NCI-H1105 (cell line): ENCODE measurements around the gene HYOU1.
"Not testable (repeated sequence)": the region's sequence is repeated elsewhere in the genome, so short reads cannot be mapped to it uniquely, and the experiment has no call there.

Experiments
- DNase-seq: peaks from one replicate; lab custom pipeline; 2025; lab: John Stamatoyannopoulos, UW

HYOU1 gene

DNA sequence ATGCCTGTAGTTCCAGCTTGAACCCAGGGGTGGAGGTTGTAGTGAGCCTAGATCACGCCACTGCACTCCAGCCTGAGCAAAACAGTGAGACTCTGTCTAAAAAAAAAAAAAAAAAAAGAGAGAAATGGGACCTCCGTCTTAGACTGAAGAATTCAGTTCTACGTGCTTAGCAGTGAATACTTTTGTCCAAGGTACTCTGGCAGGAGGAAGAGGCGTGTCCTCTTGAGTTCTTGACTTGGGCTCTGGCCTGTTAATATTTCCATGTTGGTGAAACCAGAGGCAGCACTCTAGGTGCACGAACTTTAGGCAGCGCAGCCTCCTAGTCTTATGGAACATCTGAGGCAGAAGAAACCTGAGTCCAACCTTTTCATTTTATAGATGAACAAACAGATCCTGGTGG, 30.1 kb upstream of the HYOU1 start:
- DNase-seq, result no peak

DNA sequence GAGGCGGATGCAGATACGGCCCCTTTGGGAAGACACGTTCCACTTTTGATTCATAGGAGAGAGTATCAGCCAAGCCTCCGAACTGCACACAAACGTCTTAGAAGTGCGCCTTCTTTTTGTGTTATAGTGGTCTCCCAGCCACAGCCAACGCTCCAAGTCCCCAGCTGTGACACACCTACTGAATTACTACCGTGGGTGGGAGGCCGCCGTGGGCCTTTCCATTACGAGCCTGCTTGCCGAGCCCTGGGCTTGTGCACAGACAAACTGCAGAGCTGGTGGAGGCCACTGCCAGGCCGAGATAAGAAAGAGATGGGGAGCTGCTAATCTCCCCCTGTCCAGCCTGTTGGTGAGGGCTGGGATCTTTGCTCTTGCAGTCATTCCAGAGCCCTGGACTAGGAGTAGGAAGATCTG, 28.4 kb upstream of the HYOU1 start:
- no peak for DNase-seq

DNA sequence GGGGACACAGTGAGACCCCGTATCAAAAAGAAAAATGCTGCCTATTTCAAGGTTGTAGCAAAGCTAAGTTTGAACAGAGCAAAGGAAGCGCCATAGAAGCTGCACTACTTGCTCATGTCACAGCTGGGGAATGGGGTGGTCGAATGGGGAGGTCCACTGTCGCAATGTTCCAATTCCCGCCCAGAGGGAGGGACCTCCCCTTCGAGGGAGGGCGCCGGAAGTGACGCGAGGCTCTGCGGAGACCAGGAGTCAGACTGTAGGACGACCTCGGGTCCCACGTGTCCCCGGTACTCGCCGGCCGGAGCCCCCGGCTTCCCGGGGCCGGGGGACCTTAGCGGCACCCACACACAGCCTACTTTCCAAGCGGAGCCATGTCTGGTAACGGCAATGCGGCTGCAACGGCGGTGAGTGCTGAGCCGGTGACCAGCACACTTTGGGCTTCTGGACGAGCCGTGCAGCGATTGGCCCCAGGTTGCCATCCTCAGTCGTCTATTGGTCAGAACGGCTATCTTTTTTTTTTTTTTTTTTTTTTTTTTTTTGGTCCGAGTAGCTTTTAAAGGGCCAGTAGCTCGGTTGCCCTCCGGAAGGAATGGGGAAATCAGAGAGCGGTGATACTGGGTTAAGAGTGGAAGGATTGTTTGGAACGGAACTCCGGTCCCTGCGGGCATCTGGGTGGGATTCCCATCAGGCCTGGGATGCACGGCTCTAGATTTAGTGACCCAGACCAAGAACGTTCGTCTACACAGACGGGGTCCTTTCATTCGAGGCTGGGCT, 27.8 kb upstream of the HYOU1 start, which contains the start of gene HMBS:
Gene HMBS, plus strand, starts transcription at position 219 of the 774 bp plus-strand sequence. Its CDS starts 153 bp downstream, at position 372.
- DNase-seq, result peak; percentile 96

DNA sequence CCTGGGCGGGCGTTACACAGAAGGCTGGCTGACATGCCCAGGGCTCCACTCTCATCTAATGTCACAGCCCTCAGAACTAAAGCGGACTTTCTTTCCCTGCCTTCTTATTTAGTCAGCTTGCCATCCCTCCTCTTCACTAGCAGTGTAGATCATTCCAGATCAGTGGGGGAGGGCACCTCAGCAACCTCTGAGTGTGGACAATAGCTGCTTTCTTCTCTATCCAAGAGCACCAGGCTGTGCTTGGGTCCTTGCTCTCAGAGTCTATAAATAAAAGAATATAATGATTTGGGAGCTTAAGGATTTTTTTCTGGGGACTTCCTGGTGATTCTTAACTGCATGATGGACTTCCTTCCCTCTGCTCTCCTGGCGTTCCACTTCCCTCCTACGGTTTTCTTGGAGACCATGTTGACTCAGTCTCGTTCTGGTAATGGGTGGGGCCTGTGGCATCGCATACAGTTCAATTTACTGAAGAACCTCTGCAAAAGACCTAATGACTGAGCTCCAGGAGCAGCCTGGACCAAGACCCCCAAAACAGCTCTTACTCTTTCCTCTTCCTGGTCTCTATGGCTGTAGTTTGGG, 24.8 kb upstream of the HYOU1 start:
- DNase-seq, result no peak

DNA sequence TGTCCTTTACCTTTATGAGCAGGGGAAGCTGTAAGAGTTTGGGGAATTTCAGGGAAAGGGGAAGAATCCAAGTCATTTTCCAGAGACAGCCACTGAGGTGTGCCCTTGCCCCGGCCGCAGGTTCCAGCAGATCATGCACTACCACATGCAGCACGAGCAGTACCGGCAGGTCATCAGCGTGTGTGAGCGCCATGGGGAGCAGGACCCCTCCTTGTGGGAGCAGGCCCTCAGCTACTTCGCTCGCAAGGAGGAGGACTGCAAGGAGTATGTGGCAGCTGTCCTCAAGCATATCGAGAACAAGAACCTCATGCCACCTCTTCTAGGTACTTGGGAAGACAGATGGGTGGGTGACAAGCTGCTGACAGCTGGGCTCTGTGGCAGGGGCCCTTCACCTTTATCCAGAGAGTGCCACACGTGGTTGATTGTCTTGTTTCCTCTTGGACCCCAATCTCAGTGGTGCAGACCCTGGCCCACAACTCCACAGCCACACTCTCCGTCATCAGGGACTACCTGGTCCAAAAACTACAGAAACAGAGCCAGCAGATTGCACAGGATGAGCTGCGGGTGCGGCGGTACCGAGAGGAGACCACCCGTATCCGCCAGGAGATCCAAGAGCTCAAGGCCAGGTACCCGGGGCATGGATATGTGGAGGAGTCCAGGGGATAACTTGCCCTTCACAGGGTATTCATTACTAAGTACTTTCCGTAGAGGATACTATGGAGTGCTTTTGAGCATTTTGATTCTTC, 21.8 kb upstream of the HYOU1 start:
- no peak for DNase-seq

- DNase-seq, result no peak
These were observed 20.8 kb upstream of the HYOU1 start for GRCh38 chr11:119077839-119078238.

DNA sequence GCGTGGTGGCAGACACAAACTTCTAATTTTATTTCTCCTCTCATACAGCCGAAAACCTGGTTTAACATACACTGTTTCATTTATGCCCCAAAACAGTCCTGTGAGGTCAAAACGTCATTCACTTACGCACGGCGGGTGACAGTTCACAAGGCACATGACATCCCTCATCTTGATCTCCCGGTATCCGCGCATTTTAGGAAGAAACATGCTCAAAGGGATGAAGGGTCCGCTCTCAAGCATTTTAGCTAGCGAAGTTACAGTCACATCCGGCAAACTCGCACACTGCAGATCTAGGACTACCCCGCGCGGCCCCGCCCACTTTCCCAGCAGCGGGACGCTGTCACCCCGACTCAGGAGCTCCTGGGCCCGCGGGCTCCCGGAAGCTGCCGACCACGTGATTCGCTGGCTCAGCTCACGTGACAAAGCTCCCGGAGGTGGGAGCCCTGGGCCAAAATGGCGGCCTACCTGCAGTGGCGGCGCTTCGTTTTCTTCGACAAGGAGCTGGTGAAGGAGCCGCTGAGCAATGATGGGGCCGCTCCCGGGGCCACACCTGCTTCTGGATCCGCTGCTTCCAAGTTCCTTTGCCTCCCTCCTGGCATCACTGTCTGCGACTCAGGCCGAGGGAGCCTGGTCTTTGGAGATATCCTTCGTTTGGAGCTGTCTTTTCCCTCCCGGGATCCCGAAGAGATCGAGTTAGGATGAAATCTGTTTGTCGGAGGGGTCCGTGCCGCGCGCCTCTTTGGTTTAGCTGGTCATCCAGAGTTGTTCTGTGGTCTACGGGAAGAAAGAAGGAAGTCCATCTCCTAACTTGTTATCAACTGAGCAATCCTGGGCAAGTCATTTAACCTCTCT, 10.6 kb upstream of the HYOU1 start, which contains the start of gene VPS11:
Gene VPS11, plus strand, starts transcription at position 448 of the 852 bp plus-strand sequence. Its CDS starts 6 bp downstream, at position 454.
- peak; percentile 99 for DNase-seq

DNA sequence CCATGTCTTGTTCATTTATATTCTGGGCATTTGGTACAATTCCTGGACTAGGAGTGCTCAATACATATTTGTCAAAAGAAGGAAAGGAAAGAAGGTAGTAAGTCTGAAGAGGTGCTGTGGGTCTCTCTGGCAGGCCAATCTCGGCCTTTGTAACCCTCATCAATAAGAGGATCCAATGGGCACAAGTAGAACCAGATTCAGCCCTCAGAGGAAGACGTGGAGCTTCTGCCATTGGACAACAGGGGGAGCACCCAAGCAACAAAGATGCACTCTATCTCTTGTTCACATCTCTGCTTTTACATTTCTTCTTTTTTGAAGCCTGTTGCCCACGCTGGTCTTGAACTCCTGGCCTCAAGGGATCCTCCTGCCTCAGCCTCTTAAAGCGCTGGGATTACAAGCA, 8.4 kb upstream of the HYOU1 start:
- no peak for DNase-seq

GRCh38 chr11:119062779-119063178, 5.8 kb upstream of the HYOU1 start:
- no peak for DNase-seq

DNA sequence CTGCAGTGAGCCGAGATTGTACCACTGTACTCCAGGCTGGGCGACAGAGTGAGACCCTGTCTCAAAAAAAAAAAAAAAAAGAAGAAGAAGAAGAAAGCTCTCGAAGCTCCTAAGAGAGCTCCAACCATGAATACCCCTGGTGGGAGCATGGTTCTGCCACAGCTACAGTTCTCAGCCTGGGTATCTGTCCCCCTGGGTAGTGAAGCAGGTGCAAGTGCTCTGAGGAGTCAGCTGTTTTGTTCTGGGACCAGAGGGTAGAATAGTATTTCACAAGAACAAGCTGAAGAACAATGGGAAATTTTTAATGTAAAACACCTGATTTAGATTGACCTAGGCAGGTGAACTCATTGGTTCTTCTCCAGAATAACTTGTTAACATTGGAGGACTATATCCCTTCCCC, 4.3 kb upstream of the HYOU1 start:
- no peak for DNase-seq

- DNase-seq, result not testable (repeated sequence)
These were observed 2.1 kb upstream of the HYOU1 start for GRCh38 chr11:119059128-119059527.

- DNase-seq, result no peak
These were observed 495 bp downstream of the HYOU1 start for GRCh38 chr11:119056421-119056999.

- DNase-seq, result no peak
These were observed 1.1 kb downstream of the HYOU1 start for GRCh38 chr11:119055901-119056300.

- DNase-seq, result no peak
These were observed 2.6 kb downstream of the HYOU1 start for GRCh38 chr11:119054418-119054817.

DNA sequence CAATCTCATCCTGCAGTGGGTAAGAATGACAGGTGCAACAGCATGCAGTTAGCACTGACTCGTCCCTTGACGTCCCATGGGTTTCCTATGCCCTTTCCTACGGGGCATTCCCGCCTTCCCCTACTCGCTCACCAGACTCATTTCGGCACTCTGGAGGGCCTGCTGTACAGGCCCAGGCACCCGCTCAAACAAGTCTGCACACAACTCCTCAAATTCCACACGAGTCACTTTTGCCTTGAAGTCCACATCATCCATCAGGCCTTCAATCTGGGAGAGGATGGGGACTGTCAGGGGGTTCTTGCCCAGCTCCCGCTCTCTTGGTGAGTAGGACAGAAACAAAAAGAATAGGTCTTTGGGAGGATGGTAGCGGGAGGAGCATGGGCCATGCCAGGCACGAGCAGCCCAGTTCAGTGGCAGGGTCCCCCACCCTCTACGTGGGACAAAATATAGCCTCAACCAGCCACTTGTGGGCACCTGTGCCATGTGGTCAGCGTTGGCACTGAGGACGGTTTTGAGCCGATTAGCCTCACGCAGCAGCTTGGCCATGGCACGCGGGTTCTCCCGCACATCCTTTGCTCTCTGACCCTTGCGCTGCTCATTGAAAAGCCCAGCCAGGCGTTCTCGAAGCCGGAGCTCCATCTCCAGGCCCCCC, 4.7 kb downstream of the HYOU1 start:
- no peak for DNase-seq

GRCh38 chr11:119051440-119052162, 5.4 kb downstream of the HYOU1 start:
- no peak for DNase-seq

GRCh38 chr11:119049081-119049480, 7.9 kb downstream of the HYOU1 start:
- no peak for DNase-seq

DNA sequence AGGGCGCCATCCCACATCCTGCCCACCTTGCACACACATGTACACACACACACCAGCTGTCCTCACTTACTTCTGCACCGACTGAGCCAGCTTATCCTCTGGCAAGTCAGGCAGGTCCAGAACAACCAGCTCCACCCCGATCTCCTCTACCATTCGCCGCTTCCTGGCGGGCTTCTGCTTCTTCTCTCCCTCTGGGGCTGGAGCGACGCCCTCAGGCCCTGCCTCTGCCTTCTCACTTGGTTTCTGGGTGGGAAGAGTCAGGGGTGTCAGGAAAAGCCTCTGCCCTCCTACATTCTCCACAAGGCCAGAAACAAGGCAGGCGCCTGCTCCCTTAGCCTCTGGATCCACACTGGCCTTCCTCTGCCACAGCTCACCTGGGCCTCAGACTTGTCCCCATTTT, 8.4 kb downstream of the HYOU1 start:
- no peak for DNase-seq

GRCh38 chr11:119047205-119047604, 9.8 kb downstream of the HYOU1 start:
- DNase-seq, result no peak

DNA sequence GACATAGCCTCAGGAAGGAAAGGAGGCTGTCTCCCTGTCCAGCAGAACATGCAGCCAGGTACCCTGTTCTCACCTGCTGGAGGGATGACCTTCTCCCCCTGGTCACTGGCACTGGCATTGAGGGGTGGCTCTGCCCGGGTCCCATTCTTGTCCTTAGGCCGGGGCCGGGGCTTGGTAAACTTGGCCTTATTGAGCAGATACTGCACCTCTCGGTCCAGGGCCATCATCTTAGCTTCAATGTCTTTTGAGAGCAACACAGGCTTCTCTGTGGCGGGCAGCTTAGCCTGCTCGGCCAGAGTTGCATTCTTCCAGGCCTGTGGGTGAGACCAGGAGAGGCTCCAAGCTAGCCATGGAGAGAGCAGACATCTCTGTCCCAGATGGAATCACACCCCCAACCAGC, 10.5 kb downstream of the HYOU1 start:
- no peak for DNase-seq
